ENCODE results near the gene LAMC1.

The LAMC1 gene

DNA sequence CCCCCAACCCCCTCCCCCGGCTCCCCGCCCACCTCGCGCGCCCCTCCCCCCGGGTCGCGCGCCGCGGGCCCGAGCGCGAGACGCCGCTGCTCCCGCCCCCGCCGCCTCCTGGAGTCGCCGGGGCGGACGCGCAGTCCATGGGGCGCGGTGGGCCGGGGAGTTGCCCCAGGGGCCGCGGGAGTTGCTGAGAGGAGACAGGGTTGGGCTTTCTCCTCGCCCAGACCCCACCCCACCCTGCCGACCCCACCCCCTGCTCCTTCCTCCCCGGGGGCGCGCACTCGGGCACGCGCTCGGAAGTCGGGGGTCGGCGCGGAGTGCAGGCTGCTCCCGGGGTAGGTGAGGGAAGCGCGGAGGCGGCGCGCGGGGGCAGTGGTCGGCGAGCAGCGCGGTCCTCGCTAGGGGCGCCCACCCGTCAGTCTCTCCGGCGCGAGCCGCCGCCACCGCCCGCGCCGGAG lies at the start of gene LAMC1:
Gene LAMC1, plus strand, starts transcription at position 275 of the 455 bp plus-strand sequence. CDS start 297 bp downstream, outside the sequence.
- peak; percentile 75 for DNase-seq

GRCh38 chr1:182974506-182975191 lies 48.6 kb upstream of the LAMC1 start:
- DNase-seq, result no peak

DNA sequence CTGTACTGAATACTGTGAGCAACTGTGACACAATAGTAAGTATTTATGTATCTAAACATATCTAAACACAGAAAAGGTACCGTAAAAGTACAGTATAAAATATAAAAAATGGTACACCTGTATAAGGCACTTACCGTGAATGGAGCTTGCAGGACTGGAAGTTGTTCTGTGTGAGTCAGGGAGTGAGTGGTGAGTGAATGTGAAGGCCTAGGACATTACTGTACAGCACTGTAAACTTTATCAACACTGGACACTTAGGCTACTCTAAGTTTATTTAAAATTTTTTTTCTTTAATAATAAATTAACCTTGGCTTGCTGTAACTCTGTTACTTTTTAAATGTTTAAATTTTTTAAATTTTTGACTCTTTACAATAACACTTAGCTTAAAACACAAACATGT lies 45.7 kb upstream of the LAMC1 start:
- DNase-seq, result no peak

GRCh38 chr1:182978151-182978853 lies 44.9 kb upstream of the LAMC1 start:
- DNase-seq, result no peak

GRCh38 chr1:182984138-182984537 lies 39.1 kb upstream of the LAMC1 start:
- DNase-seq, result no peak

GRCh38 chr1:182984621-182985020 lies 38.6 kb upstream of the LAMC1 start:
- no peak for DNase-seq

GRCh38 chr1:182985876-182986275 lies 37.3 kb upstream of the LAMC1 start:
- DNase-seq, result no peak

DNA sequence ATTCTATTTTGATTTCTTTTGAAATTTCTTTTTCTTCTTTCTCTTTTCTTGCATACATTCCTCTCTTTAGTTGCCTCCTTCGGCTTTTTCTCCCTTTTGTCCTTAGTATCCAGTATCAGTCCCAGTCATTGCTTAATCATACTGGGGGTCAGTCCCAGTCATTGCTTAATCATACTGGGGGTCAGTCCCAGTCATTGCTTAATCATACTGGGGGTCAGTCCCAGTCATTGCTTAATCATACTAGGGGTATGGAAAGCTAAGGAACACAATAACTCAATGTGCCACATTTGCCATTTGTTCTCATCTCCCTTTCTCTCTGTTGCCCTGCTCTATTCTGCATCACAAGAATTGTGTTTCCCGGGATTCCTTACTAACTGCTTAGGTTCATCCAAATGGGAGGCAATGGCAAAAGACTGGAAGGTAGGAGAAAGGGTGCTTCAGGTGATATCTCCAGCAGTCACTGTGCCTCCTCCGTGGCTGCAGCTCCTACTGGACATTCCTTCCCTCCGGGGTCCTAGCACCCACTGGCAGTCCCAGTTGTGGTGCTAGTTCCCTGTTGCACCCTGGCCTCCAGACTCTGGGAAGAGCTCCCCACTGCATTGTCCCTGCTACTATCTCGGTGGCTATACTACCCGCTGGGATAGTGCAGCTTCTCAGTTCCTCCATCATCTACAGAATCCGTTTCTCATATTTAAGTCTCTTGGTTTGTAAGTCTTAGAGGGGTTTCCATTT lies 32.6 kb upstream of the LAMC1 start:
- no peak for DNase-seq

- DNase-seq, result no peak
Measured at GRCh38 chr1:182993746-182994145, 29.5 kb upstream of the LAMC1 start.

DNA sequence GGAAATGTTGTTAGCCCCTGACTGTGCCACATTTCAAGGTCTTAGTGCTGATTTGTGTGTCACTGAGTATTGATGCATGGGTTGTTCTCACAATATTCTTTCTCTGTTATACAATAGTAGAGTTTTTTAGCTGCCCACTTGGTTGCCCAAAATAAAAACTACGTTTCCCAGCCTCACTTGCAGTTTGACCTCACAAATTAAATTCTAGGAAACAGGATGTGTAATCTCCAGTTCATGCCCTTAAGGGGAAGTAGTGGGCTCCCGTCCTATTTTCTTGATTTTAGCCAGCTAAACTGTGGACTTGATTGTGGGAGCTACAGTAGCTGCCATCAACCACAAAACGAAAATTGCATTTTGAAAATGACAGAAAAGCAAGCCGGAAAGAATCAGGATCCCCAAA lies 27.3 kb upstream of the LAMC1 start:
- DNase-seq, result no peak

DNA sequence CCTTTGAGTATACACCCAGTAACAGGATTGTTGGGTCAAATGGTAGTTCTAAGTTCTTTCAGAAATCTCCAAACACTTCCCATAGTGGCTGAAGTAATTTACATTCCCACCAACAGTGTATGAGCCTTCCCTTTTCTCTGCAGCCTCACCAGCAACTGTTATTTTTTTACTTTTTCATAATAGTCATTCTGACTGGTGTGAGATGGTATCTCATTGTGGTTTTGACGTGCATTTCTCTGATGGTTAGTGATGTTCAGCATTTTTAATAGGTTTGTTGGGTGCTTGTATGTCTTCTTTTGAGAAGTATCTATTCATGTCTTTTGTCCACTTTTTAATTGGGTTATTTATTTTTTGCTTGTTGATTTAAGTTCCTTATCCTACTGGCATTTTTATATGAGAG lies 26.4 kb upstream of the LAMC1 start:
- no peak for DNase-seq

DNA sequence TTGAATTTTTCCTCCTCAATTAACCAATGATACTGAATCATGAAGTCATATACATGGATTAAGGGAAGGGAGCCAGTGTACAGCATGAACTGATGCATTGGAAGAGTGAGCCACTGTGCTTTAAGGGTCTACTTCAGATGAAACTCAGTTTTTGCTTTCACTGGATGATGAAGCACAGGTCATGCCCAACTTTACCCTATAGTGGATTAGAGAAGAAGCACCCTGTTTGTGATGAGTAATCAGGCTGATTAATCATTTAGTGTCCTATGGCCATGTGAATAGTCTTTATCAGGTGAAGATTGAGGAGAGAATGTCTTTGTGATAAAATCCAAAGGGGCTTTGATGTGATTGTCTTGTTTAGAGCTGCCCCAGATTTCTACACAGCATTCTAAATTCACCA lies 24.7 kb upstream of the LAMC1 start:
- no peak for DNase-seq

DNA sequence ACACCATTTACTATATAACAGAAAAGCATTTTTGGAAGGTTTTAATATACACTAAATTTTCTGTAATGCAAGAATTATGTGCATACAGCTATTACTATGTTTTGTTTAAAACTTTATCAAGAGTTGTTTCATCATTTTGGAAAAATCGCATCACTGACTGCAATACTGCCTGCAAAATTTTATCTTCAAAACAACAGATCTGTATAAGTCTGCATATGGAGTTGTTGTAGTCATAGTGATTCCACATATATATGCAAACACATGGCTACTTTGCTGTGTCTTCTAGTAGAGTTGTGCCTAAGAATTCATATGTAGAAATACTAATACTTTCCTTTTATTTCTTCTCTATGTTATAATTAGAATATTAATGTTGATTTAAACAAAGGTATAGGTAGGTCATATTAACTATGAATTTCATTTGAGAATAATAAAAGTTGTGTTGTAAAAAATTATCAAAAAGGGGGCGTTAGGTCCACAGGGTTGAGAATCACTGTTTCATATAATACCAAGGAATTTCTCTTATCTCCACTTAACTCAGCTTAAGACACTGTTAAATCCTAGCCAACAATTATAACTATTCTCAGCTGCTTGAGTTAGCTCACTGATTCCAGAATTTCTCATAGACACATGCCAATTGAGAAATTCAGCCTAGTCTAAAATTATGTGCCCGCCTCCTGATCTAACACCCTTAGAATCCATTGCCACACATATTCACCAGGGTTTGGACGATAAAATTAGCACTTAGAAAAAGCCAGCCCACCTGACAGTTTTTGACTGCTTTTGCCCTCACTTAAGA lies 22.9 kb upstream of the LAMC1 start:
- no peak for DNase-seq

- no peak for DNase-seq
Measured at GRCh38 chr1:183002267-183002666, 21.0 kb upstream of the LAMC1 start.

- no peak for DNase-seq
Measured at GRCh38 chr1:183002797-183003196, 20.4 kb upstream of the LAMC1 start.

GRCh38 chr1:183003203-183003602 lies 20.0 kb upstream of the LAMC1 start:
- no peak for DNase-seq

- DNase-seq, result no peak
Measured at GRCh38 chr1:183004141-183004540, 19.1 kb upstream of the LAMC1 start.

GRCh38 chr1:183011859-183012258 lies 11.4 kb upstream of the LAMC1 start:
- DNase-seq, result no peak

DNA sequence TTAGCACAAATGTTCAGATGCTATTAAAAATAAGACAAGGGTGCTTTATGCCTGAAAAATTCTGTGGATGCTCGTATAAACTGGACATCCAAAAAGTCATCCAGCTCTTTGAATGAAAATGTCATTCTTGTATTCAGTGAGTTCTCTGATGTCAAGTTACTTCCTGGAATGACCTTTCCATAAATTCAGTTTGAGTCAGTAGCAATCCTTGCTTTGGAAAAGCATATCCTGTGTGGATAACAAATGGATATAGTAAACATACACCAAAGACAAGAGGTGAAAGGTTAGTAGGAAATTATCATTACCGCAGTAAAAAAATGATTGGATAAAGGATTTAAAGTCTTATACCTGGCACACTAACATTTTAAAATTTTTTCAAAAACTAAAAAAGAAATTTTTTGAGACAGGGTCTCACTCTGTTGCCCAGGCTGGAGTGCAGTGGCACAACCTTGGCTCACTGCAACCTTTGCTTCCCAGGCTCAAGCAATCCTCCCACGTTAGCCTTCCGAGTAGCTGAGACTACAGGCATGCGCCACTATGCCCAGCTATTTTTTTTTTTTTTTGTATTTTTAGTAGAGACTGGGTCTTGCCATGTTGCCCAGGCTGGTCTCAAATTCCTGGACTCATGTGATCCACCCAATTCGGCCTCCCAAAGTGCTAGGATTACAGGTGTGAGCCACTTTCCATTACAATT lies 10.8 kb upstream of the LAMC1 start:
- DNase-seq, result no peak

DNA sequence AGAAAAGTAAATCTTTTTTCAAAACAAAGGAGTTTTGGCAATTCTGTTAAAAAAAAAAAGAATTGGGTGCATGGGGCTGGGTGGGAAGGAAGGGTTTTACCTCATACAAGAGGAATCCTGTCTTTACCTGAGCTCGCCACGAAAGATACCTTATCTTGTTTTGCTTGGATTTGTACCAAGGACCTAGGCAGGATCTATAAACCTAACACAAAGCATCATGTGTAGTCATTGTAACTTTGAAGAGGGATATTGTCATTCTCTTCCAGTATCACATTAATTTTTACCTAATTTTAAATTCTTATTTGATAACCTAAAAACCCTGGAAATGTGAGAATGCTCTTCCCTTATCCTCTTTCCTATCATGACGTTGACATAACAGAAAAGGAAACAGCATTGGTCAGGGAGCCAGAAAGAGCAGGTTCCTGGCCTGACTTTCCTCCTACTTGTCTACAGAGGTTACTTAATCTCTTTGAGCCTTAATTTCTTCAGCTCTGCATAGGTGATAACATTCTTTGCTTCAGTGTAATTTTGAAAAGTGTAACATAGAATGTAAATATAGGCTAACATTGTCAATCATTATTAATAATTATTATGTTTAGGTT lies 4.0 kb upstream of the LAMC1 start:
- no peak for DNase-seq

DNA sequence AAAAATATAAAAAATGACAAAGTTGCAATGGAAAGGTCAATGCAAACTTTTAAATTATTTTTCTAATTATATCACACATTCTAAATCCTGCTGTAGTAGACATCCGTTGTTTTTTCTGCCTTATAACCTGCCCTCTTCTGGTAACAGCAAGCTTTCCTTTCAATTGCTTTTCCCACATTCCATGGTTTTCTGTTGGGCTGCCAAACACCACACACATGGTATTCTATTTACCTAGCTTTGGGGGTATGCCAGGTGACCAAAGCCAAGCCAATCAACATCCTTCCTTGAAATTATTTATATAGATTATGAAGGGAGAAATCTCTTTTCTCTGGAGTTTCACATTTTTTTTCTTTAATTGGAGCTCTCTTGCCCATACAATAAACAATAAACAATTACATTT lies 3.4 kb upstream of the LAMC1 start:
- DNase-seq, result no peak

Measured in NCI-H1105 (cell line).